K562 (cell line): Measurements from ENCODE around the gene TMEM120B. TPM values are rescaled to one million over a fixed set of nuclear protein-coding genes. Genes with fewer than 3 reads are reported as not detected.

ENCODE experiments used
- ATAC-seq: fragments of 200-7000 bp; cut with Tn5 transposase; 3 replicates; pipeline ENCODE4 v1.9.1; 2020; ENCODE audit warnings: moderate library complexity
- BruUV-seq: library from RNA; stranded (reverse); fragments of 400-500 nt; replicated peaks from 2 replicates; lab custom pipeline; 2021; lab: Mats Ljungman, UMichigan
- CTCF ChIA-PET: fragments of 300-600 bp; formaldehyde crosslinking; extraction: SDS; loops from one replicate; lab custom pipeline; 2021; ENCODE audit warnings: low intra/inter-chr PET ratio; lab: Yijun Ruan, JAX
- POLR2A ChIA-PET: fragments of 300-600, 350-650 bp; sonication (Branson Sonifier 250); formaldehyde crosslinking; extraction: SDS; loops from one replicate; lab custom pipeline; 2021; ENCODE audit warnings: antibody characterized with exemption, inconsistent platforms; lab: Yijun Ruan, JAX
- DNase-seq, 4 experiments: peaks; one replicate each; pipeline versions ENCODE4 v3.0.0 to v3.0.0-alpha.2; 2011 to 2018; ENCODE audit warnings: low spot score in 3 of 4, mixed read lengths in 3 of 4; ENCODE audit errors: extremely low read depth in 1 of 4
- FAIRE-seq: peaks from 2 replicates; lab custom pipeline; 2011; peaks lifted over from hg19 to GRCh38; lab: Jason Lieb, UNC
- H2AFZ ChIP-seq: 2 replicates; pipeline ENCODE4 v1.6.0; 2011; ENCODE audit warnings: low read depth, low read length, control low read depth, inconsistent platforms
- H3K27ac ChIP-seq: fragments of 200-600 bp; 3 replicates; pipeline ENCODE4 v1.8.0; 2011; ENCODE audit warnings: low read depth, mild to moderate bottlenecking, control low read depth, inconsistent platforms, low read length, moderate library complexity, mixed read lengths; ENCODE audit errors: extremely low read depth
- H3K27me3 ChIP-seq, 2 experiments: fragments of 300-600 bp in 1 of 2; 2 replicates in 1 of 2; 3 replicates in 1 of 2; pipeline versions ENCODE4 v1.6.0 to v1.8.0; 2011; ENCODE audit warnings: inconsistent platforms in 2 of 2, low read length in 2 of 2, mild to moderate bottlenecking in 1 of 2, mixed read lengths in 1 of 2, moderate library complexity in 1 of 2; ENCODE audit not compliant: control insufficient read depth in 2 of 2, insufficient read depth in 2 of 2
- H3K36me3 ChIP-seq: fragments of 300-600 bp; 3 replicates; pipeline ENCODE4 v1.8.0; 2011; ENCODE audit warnings: mild to moderate bottlenecking, low read length, inconsistent platforms; ENCODE audit not compliant: control insufficient read depth, insufficient read depth
- H3K4me1 ChIP-seq, 2 experiments: fragments of 200-600 bp in 1 of 2; replicated peaks in 1 of 2; 2 replicates in 1 of 2; 3 replicates in 1 of 2; pipeline versions ENCODE4 v1.5.1 to v1.8.0; 2011; ENCODE audit warnings: inconsistent platforms in 2 of 2, low read length in 2 of 2, mild to moderate bottlenecking in 1 of 2, mixed read lengths in 1 of 2, moderate library complexity in 1 of 2; ENCODE audit not compliant: control insufficient read depth in 2 of 2, insufficient read depth in 2 of 2
- H3K4me2 ChIP-seq: 2 replicates; pipeline ENCODE4 v1.6.1; 2011; ENCODE audit warnings: low read length, control low read depth, inconsistent platforms, mixed read lengths; ENCODE audit not compliant: insufficient read depth
- H3K4me3 ChIP-seq: fragments of 200-600 bp; sonication (generic), shearing (Covaris generic); 2 replicates; pipeline ENCODE4 v1.5.1; 2016; ENCODE audit warnings: control low read depth, inconsistent platforms
- H3K79me2 ChIP-seq: fragments of 200-600 bp; 3 replicates; pipeline ENCODE4 v1.8.0; 2011; ENCODE audit warnings: low read length, inconsistent platforms; ENCODE audit not compliant: control insufficient read depth, insufficient read depth
- H3K9ac ChIP-seq, 2 experiments: 2 replicates each; pipeline versions ENCODE4 v1.6.0 to v1.6.1; 2011; ENCODE audit warnings: low read depth in 2 of 2, low read length in 2 of 2, control low read depth in 1 of 2, inconsistent platforms in 1 of 2, mild to moderate bottlenecking in 1 of 2, mixed read lengths in 1 of 2; ENCODE audit not compliant: insufficient read depth in 1 of 2
- H3K9me1 ChIP-seq: one replicate; pipeline ENCODE4 v1.6.0; 2011; ENCODE audit warnings: inconsistent platforms, mild to moderate bottlenecking, low read length, moderate library complexity; ENCODE audit not compliant: control insufficient read depth, insufficient read depth
- H3K9me3 ChIP-seq: replicated peaks from 2 replicates; pipeline ENCODE4 v1.5.1; 2011; ENCODE audit warnings: low read depth, low read length, inconsistent platforms; ENCODE audit not compliant: control insufficient read depth, insufficient read depth
- H4K20me1 ChIP-seq: replicated peaks from 2 replicates; pipeline ENCODE4 v1.6.1; 2011; ENCODE audit warnings: low read length, inconsistent platforms, mixed read lengths; ENCODE audit not compliant: control insufficient read depth, insufficient read depth
- BCLAF1 ChIP-seq, 2 experiments: fragments of 450-650 bp in 1 of 2; IDR thresholded peaks; 2 replicates each; pipeline ENCODE4 v1.6.1; 2011 to 2017; ENCODE audit warnings: low read depth in 2 of 2, antibody characterized with exemption in 1 of 2, borderline replicate concordance in 1 of 2, low read length in 1 of 2, mild to moderate bottlenecking in 1 of 2, mixed read lengths in 1 of 2; ENCODE audit not compliant: control insufficient read depth in 1 of 2
- ETS2 ChIP-seq: IDR thresholded peaks from 2 replicates; pipeline ENCODE4 v1.6.1; 2016; ENCODE audit warnings: borderline replicate concordance, missing genetic modification characterization, mild to moderate bottlenecking, moderate library complexity, missing compliant biosample characterization; ENCODE audit not compliant: poor library complexity, severe bottlenecking
- FOXM1 ChIP-seq, 2 experiments: fragments of 450-650 bp in 1 of 2; sonication (generic) in 1 of 2; formaldehyde crosslinking in 1 of 2; IDR thresholded peaks; 2 replicates each; pipeline versions ENCODE4 v1.6.1 to v1.9.0; 2017 to 2022; ENCODE audit warnings: low read depth in 2 of 2, mild to moderate bottlenecking in 2 of 2, missing genetic modification reagents in 1 of 2, moderate library complexity in 1 of 2
- HDAC6 ChIP-seq: IDR thresholded peaks from 2 replicates; pipeline ENCODE4 v1.6.1; 2012; ENCODE audit warnings: low read depth, mild to moderate bottlenecking, control low read depth, inconsistent platforms, low read length, moderate library complexity
- L3MBTL2 ChIP-seq: fragments of 450-650 bp; IDR thresholded peaks from 2 replicates; pipeline ENCODE4 v1.6.1; 2016; ENCODE audit warnings: mild to moderate bottlenecking, moderate library complexity
- MYNN ChIP-seq, 2 experiments: sonication (generic); formaldehyde crosslinking in 1 of 2; IDR thresholded peaks; 2 replicates each; pipeline versions ENCODE4 v1.5.0 to v1.6.1; 2016 to 2020; ENCODE audit warnings: antibody characterized with exemption in 1 of 2, missing genetic modification reagents in 1 of 2
- NCOR1 ChIP-seq: fragments of 450-650 bp; IDR thresholded peaks from 2 replicates; pipeline ENCODE4 v1.6.1; 2016; ENCODE audit warnings: mild to moderate bottlenecking, moderate library complexity
- NEUROD1 ChIP-seq: fragments of 150-350 bp; IDR thresholded peaks from 2 replicates; pipeline ENCODE4 v1.6.1; 2014; ENCODE audit warnings: borderline replicate concordance, low read length, low read depth; ENCODE audit not compliant: partially characterized antibody
- POLR2AphosphoS5 ChIP-seq: IDR thresholded peaks from 2 replicates; pipeline ENCODE4 v1.6.1; 2011; ENCODE audit warnings: mild to moderate bottlenecking, low read depth, low read length, moderate library complexity; ENCODE audit not compliant: control insufficient read depth, insufficient read depth
- POLR2B ChIP-seq: fragments of 450-650 bp; IDR thresholded peaks from 2 replicates; pipeline ENCODE4 v1.6.1; 2018; ENCODE audit warnings: low read depth; ENCODE audit not compliant: partially characterized antibody
- RB1 ChIP-seq: fragments of 450-650 bp; IDR thresholded peaks from 2 replicates; pipeline ENCODE4 v1.6.1; 2017; ENCODE audit warnings: low read depth, mild to moderate bottlenecking
- RBM22 ChIP-seq: fragments of 200-400 bp; formaldehyde crosslinking; IDR thresholded peaks from 2 replicates; pipeline ENCODE4 v1.6.1; 2018; ENCODE audit warnings: low read length, low read depth; ENCODE audit not compliant: poor library complexity, severe bottlenecking
- SMAD4 ChIP-seq: fragments of 250-450 bp; sonication (Bioruptor Pico); conservative IDR thresholded peaks from 2 replicates; pipeline ENCODE4 v1.8.0; 2021; ENCODE audit warnings: inconsistent platforms, mild to moderate bottlenecking, moderate library complexity
- TRIM25 ChIP-seq: fragments of 450-650 bp; IDR thresholded peaks from 2 replicates; pipeline ENCODE4 v1.7.0; 2016; ENCODE audit warnings: borderline replicate concordance
- WGBS: fragments of 100-300 bp; shearing (Covaris generic); methylation state at CpG from one replicate; pipeline ENCODE4 v1.1.6; 2016; ENCODE audit warnings: low coverage, mixed read lengths; ENCODE audit not compliant: insufficient coverage; ENCODE audit errors: missing lambda C conversion rate; 5-methylcytosine and 5-hydroxymethylcytosine counted together
- in situ Hi-C: fragments of 300-500 bp; cut with MboI; formaldehyde crosslinking; loops from 4 replicates; pipeline ENCODE4 v1.15.0; 2018; ENCODE audit warnings: inconsistent platforms, mixed read lengths
- intact Hi-C: fragments of 100-400 bp; cut with micrococcal nuclease; formaldehyde crosslinking; loops from 2 replicates; pipeline ENCODE4 v1.14.2; 2022
- polyA plus RNA-seq, 8 experiments: library from polyadenylated mRNA; depleted of rRNA in 4 of 8; stranded (reverse) in 5 of 8; unstranded in 3 of 8; fragments of >200 nt; fragmentation: Nextera tagmentation in 2 of 8; fragmentation: Illumina TruSeq in 1 of 8; extraction: Ambion mirVana in 2 of 8; extraction: Trizol in 1 of 8; gene quantifications; 2 replicates each; pipeline versions ENCODE4 v1.2.1 to v1.2.3, GENCODE V29; 2011 to 2014; ENCODE audit warnings: inconsistent platforms in 1 of 8, missing spikeins in 1 of 8
- total RNA-seq, 7 experiments: library from RNA; depleted of rRNA in 6 of 7; stranded (reverse); fragments of >200 nt in 6 of 7; fragmentation: Illumina TruSeq in 2 of 7; extraction: Trizol in 2 of 7; gene quantifications; 2 replicates each; pipeline versions ENCODE4 v1.2.1 to v1.2.3, GENCODE V29; 2011 to 2021; ENCODE audit warnings: low replicate concordance in 1 of 7

TMEM120B gene
- total and polyA plus RNA-seq, 9 of the 15 experiments (the other 6 are each of a cell fraction or from before 2014, with no cell fraction given): 1.7 to 18.6 (median 7.4) TPM

GRCh38 chr12:121796855-121797751 is 84.6 kb downstream of the TMEM120B start:
- POLR2A ChIA-PET: interaction anchor here (0.6 to 9.4 kb wide), 9 partner anchors 10 to 672 kb away, joined by 3 to 194 read pairs (median 4); partner anchors contain the start of genes KDM2B and SETD1B
- H3K27me3 ChIP-seq: no peaks in the 10 kb centered on the region
- H3K27ac ChIP-seq: peak overlapping the region; percentile 89
- H3K4me3 ChIP-seq: peak overlapping the region; percentile 32
- no peaks in the 10 kb centered on the region for H4K20me1 ChIP-seq
- peak overlapping the region; percentile 91 for H3K4me2 ChIP-seq
- peak overlapping the region; percentile 77 to 92 for H3K9ac ChIP-seq
- peak; percentile 72 to 98 (median 83) for DNase-seq
- H2AFZ ChIP-seq: peak overlapping the region; percentile 36; the same call in 1 of the 2 replicates
- H3K9me3 ChIP-seq: no peaks in the 10 kb centered on the region
- peak; percentile 67 for ATAC-seq
- in situ Hi-C loops (loop anchor here (5.0 kb wide), 1 partner anchor 90 kb away; the partner anchor contains the start of gene PSMD9), intact Hi-C loops (no loop called here)
- BruUV-seq: no TSS peak
- H3K4me1 ChIP-seq: peaks cover 40 to 88% of the 10 kb centered on the region in 2 experiments
- CTCF ChIA-PET: interaction anchor here (1.2 to 5.9 kb wide), 4 partner anchors 9 to 100 kb away, joined by 3 to 73 read pairs (median 8); partner anchors contain the start of gene PSMD9
- H3K36me3 ChIP-seq: peaks cover 33% of the 10 kb centered on the region
- WGBS: 7% methylated on average over 30 of the region's 39 CpGs
- peaks cover 69% of the 10 kb centered on the region for H3K79me2 ChIP-seq
- peak; percentile 89 for FAIRE-seq
- H3K9me1 ChIP-seq: no peaks in the 10 kb centered on the region
- peak; percentile 65 for TF ChIP-seq RBM22
- TF ChIP-seq HDAC6: no peak
- TF ChIP-seq ETS2 (tag): no peak
- TF ChIP-seq NCOR1: peak; percentile 32
- TF ChIP-seq MYNN (IDR thresholded peaks at IDR 0.05): peak; percentile 80
- no peak for TF ChIP-seq MYNN (CRISPR knock-in tag; IDR thresholded peaks at IDR 0.05)
- peak; percentile 65 for TF ChIP-seq POLR2AphosphoS5
- TF ChIP-seq BCLAF1 (IDR thresholded peaks at IDR 0.05; ENCODE audit: borderline replicate concordance in 1 of 2, control insufficient read depth in 1 of 2, low read depth in 2 of 2, low read length in 1 of 2): no peak
- TF ChIP-seq NEUROD1: peak; percentile 35
- peak; percentile 88 for TF ChIP-seq RB1
- TF ChIP-seq L3MBTL2: peak; percentile 57
- no peak for TF ChIP-seq TRIM25
- peak; percentile 72; the same call in 1 of the 2 replicates for TF ChIP-seq SMAD4 (CRISPR knock-in tag)
- no peak for TF ChIP-seq FOXM1 (IDR thresholded peaks at IDR 0.05; ENCODE audit: low read depth)
- no peak for TF ChIP-seq FOXM1 (CRISPR knock-in tag; IDR thresholded peaks at IDR 0.05; ENCODE audit: low read depth)
- peak; percentile 66 for TF ChIP-seq POLR2B
